OCI-LY3 (cell line): ENCODE measurements around the gene TCF7.
A peak's percentile ranks its signal among the peaks of the same experiment; 100 is the strongest.

Source experiments
- H2AFZ ChIP-seq: fragments of 200-600, 300-600 bp; shearing (Covaris generic); 2 replicates; pipeline ENCODE4 v1.6.0; 2014; ENCODE audit warnings: antibody characterized with exemption, low read depth, low read length
- H3K27ac ChIP-seq: fragments of 200-600, 300-600 bp; sonication (generic); 2 replicates; pipeline ENCODE4 v1.5.1; 2014; ENCODE audit warnings: mild to moderate bottlenecking, low read length, moderate library complexity, mixed read lengths
- H3K27me3 ChIP-seq: fragments of 200-600, 300-600 bp; sonication (generic); 2 replicates; pipeline ENCODE4 v1.6.1; 2014; ENCODE audit warnings: low read depth, low read length, mixed read lengths
- H3K36me3 ChIP-seq: fragments of 200-600, 300-600 bp; sonication (generic); replicated peaks from 2 replicates; pipeline ENCODE3; 2014; ENCODE audit warnings: low read depth, low read length, mixed read lengths
- H3K4me1 ChIP-seq: fragments of 300-600, 200-600 bp; sonication (generic); 2 replicates; pipeline ENCODE4 v1.6.1; 2014; ENCODE audit warnings: low read length, mixed read lengths
- H3K4me2 ChIP-seq: fragments of 200-600, 300-600 bp; sonication (generic); 2 replicates; pipeline ENCODE4 v1.6.1; 2014; ENCODE audit warnings: low read length, mixed read lengths
- H3K4me3 ChIP-seq: fragments of 300-600, 200-600 bp; sonication (generic); 2 replicates; pipeline ENCODE4 v1.5.1; 2014; ENCODE audit warnings: antibody characterized with exemption, mild to moderate bottlenecking, low read length, moderate library complexity
- H3K79me2 ChIP-seq: fragments of 300-600, 200-600 bp; shearing (Covaris generic); 2 replicates; pipeline ENCODE4 v1.6.1; 2014; ENCODE audit warnings: mild to moderate bottlenecking, low read length, mixed read lengths
- H3K9ac ChIP-seq: fragments of 300-600, 200-600 bp; shearing (Covaris generic); 2 replicates; pipeline ENCODE4 v1.6.0; 2014; ENCODE audit warnings: mild to moderate bottlenecking, low read length, moderate library complexity
- H3K9me3 ChIP-seq: fragments of 200-600, 300-600 bp; shearing (Covaris generic); 2 replicates; pipeline ENCODE4 v1.6.1; 2014; ENCODE audit warnings: low read length, mixed read lengths; ENCODE audit not compliant: insufficient read depth
- H4K20me1 ChIP-seq: fragments of 200-600, 300-600 bp; sonication (generic); 2 replicates; pipeline ENCODE4 v1.6.1; 2016; ENCODE audit warnings: low read length, mixed read lengths; ENCODE audit not compliant: insufficient read depth
- EZH2phosphoT487 ChIP-seq: fragments of 200-600 bp; shearing (Covaris generic); IDR thresholded peaks from 2 replicates; pipeline ENCODE4 v1.6.1; 2018; ENCODE audit warnings: antibody characterized with exemption, mixed run types, low read depth
- TF ChIP-seq, protein P1 (sequence below): fragments of 200-600, 300-600 bp; sonication (generic); IDR thresholded peaks from 2 replicates; pipeline ENCODE4 v1.5.1; 2014; ENCODE audit warnings: antibody characterized with exemption, low read length, low read depth

The TCF7 gene

DNA sequence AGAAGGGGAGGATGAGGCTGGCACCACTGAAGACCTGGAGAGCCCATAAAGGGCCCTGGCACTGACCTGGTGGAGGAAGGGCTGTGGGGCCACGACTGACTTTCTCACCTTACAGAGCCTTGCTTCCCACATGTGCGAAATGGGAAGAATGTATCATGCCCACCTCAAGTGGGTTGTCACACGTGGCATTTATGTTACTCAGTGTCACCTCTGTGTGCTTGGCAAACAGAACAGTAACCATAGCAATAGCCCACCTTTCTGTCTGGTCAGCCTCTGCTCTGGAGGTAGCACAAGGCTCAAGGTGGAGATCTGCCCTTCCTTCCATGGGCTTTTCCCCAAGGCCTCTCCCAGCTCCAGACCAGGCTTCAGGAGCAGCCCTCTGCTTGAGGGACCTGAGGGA lies 16.7 kb downstream of the TCF7 start:
- H2AFZ ChIP-seq: no peak overlapping the region
- H3K9me3 ChIP-seq: no peaks in the 10 kb centered on the region
- H4K20me1 ChIP-seq: no peaks in the 10 kb centered on the region
- no peak for TF ChIP-seq EZH2phosphoT487
- TF ChIP-seq, protein P1, sequence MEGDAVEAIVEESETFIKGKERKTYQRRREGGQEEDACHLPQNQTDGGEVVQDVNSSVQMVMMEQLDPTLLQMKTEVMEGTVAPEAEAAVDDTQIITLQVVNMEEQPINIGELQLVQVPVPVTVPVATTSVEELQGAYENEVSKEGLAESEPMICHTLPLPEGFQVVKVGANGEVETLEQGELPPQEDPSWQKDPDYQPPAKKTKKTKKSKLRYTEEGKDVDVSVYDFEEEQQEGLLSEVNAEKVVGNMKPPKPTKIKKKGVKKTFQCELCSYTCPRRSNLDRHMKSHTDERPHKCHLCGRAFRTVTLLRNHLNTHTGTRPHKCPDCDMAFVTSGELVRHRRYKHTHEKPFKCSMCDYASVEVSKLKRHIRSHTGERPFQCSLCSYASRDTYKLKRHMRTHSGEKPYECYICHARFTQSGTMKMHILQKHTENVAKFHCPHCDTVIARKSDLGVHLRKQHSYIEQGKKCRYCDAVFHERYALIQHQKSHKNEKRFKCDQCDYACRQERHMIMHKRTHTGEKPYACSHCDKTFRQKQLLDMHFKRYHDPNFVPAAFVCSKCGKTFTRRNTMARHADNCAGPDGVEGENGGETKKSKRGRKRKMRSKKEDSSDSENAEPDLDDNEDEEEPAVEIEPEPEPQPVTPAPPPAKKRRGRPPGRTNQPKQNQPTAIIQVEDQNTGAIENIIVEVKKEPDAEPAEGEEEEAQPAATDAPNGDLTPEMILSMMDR: no peak
- peaks cover 1% of the 10 kb centered on the region for H3K36me3 ChIP-seq
- no peaks in the 10 kb centered on the region for H3K27me3 ChIP-seq
- no peaks in the 10 kb centered on the region for H3K4me1 ChIP-seq
- no peak overlapping the region for H3K27ac ChIP-seq
- no peak overlapping the region for H3K4me2 ChIP-seq
- no peak overlapping the region for H3K9ac ChIP-seq
- no peaks in the 10 kb centered on the region for H3K79me2 ChIP-seq
- H3K4me3 ChIP-seq: no peak overlapping the region

- Histone ChIP-seq H3K9me3 (no peaks in the 10 kb centered on the region), H3K79me2 (no peaks in the 10 kb centered on the region), H3K4me3 (no peak overlapping the region), H3K4me1 (peaks cover 1% of the 10 kb centered on the region), H3K4me2 (no peak overlapping the region), H4K20me1 (no peaks in the 10 kb centered on the region), H3K9ac (no peak overlapping the region), H3K27me3 (no peaks in the 10 kb centered on the region), H3K36me3 (peaks cover 7% of the 10 kb centered on the region), H2AFZ (no peak overlapping the region), H3K27ac (no peak overlapping the region)
- TF ChIP-seq, protein P1: no peak
- no peak for TF ChIP-seq EZH2phosphoT487
Observed at GRCh38 chr5:134131578-134132350, 17.3 kb downstream of the TCF7 start.

- Histone ChIP-seq H3K79me2 (peaks cover 2% of the 10 kb centered on the region), H4K20me1 (no peaks in the 10 kb centered on the region), H3K9ac (no peak overlapping the region), H3K36me3 (peaks cover 9% of the 10 kb centered on the region), H3K27me3 (no peaks in the 10 kb centered on the region), H3K4me2 (no peak overlapping the region), H2AFZ (no peak overlapping the region), H3K9me3 (no peaks in the 10 kb centered on the region), H3K27ac (no peak overlapping the region), H3K4me3 (no peak overlapping the region), H3K4me1 (peaks cover 10% of the 10 kb centered on the region)
- TF ChIP-seq, protein P1: 0 out of 2 replicates have a peak, but pooled peaks have one; percentile 18
- no peak for TF ChIP-seq EZH2phosphoT487
Observed at GRCh38 chr5:134132372-134133187, 18.1 kb downstream of the TCF7 start.
